Thoracic aorta (tissue), 2 donors: ENCODE data around the gene EEIG1. TPM values are rescaled to one million over a fixed set of nuclear protein-coding genes. Genes with fewer than 3 reads are reported as not detected.

Experiments used
- ATAC-seq: fragments of 150-250 bp; one replicate; pipeline ENCODE4 v1.8.0; 2017; ENCODE audit warnings: low read depth; ENCODE audit not compliant: insufficient number of reproducible peaks, low FRiP score
- DNase-seq: peaks from one replicate; pipeline ENCODE4 v3.0.0-alpha.2; 2020; ENCODE audit warnings: low spot score
- H3K27ac ChIP-seq, 2 donors: fragments of 200-600 bp; sonication (generic); 1 replicate in 1 of 2; 2 replicates in 1 of 2; pipeline ENCODE4 v1.5.1; 2016; ENCODE audit warnings: mild to moderate bottlenecking in 2 of 2, moderate library complexity in 2 of 2
- H3K27me3 ChIP-seq: fragments of 200-600 bp; sonication (generic); replicated peaks from 2 replicates; pipeline ENCODE4 v1.6.0; 2016; ENCODE audit warnings: mild to moderate bottlenecking; ENCODE audit not compliant: insufficient read depth
- H3K36me3 ChIP-seq: fragments of 200-600 bp; sonication (generic); one replicate; pipeline ENCODE4 v1.5.1; 2016
- H3K4me1 ChIP-seq, 2 donors: fragments of 200-600 bp; sonication (generic); 1 replicate in 1 of 2; 2 replicates in 1 of 2; pipeline versions ENCODE4 v1.5.1 to v1.6.0; 2016; ENCODE audit warnings: low read depth in 2 of 2, mild to moderate bottlenecking in 1 of 2; ENCODE audit not compliant: control insufficient read depth in 1 of 2
- H3K4me3 ChIP-seq: fragments of 200-600 bp; sonication (generic); 2 replicates; pipeline ENCODE4 v1.5.1; 2016; ENCODE audit warnings: mild to moderate bottlenecking
- H3K9me3 ChIP-seq: fragments of 200-600 bp; sonication (generic); 2 replicates; pipeline ENCODE4 v1.5.1; 2016
- total RNA-seq, 2 donors: library from RNA; depleted of rRNA; stranded (reverse); fragments of >200 nt; gene quantifications; one replicate each; pipeline versions ENCODE4 v1.1.0 to v1.2.3, GENCODE V29; 2016
- TF ChIP-seq, protein P1 (sequence below): fragments of 200-600 bp; sonication (generic); IDR thresholded peaks from one replicate; pipeline ENCODE4 v1.5.1; 2019; ENCODE audit warnings: antibody characterized with exemption

EEIG1 gene
- total RNA-seq, 2 donors from 2014 or later = 20.4 to 26.5 TPM

DNA sequence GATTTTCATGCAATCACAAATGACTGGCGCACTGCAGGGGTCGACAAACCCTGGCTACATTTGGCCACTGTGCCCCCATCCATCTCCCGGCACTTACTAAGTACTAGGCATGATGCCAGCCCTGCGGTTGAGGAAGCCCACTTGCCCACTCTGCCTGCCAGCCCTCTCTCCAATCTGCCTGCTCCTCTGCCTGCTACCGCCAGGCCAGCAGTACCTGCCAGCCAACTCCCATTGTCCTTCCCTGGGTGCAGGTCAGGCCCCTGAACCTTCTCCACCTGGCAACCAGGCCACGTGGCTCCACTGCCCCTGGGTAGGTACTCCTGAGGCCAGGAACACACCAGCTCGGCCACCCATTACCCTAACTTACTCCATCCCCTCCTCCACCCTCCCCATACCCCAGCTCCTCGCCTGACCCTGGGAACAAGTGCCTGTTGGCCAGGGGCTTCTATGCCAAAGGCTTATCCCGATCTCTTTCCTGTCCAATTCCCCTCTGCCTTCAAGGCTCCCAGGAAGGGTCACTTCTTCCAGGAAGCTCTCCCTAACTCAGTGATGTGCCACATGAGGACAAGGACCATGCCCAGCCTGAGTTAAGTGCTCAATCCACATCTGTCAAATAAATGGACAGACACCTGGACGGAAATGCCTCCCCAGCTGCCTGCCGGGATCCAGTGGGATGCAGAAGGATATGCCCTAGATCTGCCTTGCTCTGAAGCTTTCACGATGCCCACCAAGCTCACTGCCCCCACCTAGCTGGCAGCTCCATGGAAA lies 6.6 kb downstream of the EEIG1 start:
- no peak overlapping the region for H3K4me3 ChIP-seq
- peak overlapping the region; percentile 58 to 76 for H3K27ac ChIP-seq
- peaks cover 79 to 97% of the 10 kb centered on the region in 2 donors for H3K4me1 ChIP-seq
- no peaks in the 10 kb centered on the region for H3K9me3 ChIP-seq
- TF ChIP-seq, protein P1, sequence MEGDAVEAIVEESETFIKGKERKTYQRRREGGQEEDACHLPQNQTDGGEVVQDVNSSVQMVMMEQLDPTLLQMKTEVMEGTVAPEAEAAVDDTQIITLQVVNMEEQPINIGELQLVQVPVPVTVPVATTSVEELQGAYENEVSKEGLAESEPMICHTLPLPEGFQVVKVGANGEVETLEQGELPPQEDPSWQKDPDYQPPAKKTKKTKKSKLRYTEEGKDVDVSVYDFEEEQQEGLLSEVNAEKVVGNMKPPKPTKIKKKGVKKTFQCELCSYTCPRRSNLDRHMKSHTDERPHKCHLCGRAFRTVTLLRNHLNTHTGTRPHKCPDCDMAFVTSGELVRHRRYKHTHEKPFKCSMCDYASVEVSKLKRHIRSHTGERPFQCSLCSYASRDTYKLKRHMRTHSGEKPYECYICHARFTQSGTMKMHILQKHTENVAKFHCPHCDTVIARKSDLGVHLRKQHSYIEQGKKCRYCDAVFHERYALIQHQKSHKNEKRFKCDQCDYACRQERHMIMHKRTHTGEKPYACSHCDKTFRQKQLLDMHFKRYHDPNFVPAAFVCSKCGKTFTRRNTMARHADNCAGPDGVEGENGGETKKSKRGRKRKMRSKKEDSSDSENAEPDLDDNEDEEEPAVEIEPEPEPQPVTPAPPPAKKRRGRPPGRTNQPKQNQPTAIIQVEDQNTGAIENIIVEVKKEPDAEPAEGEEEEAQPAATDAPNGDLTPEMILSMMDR = no peak
- H3K36me3 ChIP-seq = no peaks in the 10 kb centered on the region
- DNase-seq (no peak), ATAC-seq (no peak)
- H3K27me3 ChIP-seq = no peaks in the 10 kb centered on the region

DNA sequence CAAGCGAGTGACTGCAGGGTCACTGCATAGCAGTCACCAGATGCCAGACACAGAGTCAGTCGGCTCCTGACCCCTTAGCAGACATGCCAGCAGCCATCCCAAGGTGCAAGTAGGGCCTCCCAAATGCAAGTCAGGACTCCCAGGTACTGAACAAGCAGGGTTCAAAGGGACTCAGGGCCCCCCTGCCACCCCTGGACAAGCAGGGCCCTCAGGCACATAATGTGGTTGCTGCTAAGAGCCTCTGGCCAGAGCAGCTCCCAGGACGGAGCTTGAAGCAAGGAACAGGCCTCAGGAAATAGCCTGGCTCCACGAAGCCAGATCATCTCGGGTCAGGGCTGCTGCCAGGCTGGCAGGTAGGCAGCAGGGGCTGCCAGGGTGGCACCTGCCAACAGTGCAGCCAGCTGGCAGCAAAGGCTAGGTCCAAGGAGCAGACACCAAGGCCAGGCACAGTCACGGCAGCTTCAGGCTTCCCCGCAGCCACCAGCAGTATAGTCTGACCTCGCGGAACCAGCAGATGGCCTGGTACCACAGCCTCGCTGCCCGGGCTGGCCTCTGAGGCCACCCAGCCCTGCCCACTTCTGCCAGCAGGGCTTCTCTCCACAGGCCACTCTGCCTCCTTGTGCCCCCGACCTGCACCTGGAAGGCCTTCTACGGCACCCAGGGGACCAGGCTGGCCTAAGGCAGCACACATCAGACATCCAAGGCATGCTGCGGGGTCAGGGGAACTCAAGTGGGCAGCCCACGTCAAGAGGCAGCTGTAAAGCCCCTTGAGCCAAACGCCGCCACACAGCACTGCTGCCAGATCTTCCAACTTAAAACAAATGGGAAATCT lies 7.4 kb downstream of the EEIG1 start:
- H3K27me3 ChIP-seq = no peaks in the 10 kb centered on the region
- H3K4me3 ChIP-seq = no peak overlapping the region
- TF ChIP-seq, protein P1 = peak; percentile 30
- H3K36me3 ChIP-seq = no peaks in the 10 kb centered on the region
- DNase-seq (no peak), ATAC-seq (no peak)
- H3K27ac ChIP-seq = peak overlapping the region; percentile 58 to 76
- H3K4me1 ChIP-seq = peaks cover 81 to 97% of the 10 kb centered on the region in 2 donors
- no peaks in the 10 kb centered on the region for H3K9me3 ChIP-seq

- Histone ChIP-seq H3K27me3 (no peaks in the 10 kb centered on the region), H3K27ac (peak overlapping the region; percentile 58 to 76), H3K4me1 (peaks cover 75 to 97% of the 10 kb centered on the region in 2 donors), H3K9me3 (no peaks in the 10 kb centered on the region), H3K36me3 (no peaks in the 10 kb centered on the region), H3K4me3 (no peak overlapping the region)
- TF ChIP-seq, protein P1 = no peak
- ATAC-seq (no peak), DNase-seq (no peak)
These were observed 8.4 kb downstream of the EEIG1 start for GRCh38 chr9:127972236-127972871.

DNA sequence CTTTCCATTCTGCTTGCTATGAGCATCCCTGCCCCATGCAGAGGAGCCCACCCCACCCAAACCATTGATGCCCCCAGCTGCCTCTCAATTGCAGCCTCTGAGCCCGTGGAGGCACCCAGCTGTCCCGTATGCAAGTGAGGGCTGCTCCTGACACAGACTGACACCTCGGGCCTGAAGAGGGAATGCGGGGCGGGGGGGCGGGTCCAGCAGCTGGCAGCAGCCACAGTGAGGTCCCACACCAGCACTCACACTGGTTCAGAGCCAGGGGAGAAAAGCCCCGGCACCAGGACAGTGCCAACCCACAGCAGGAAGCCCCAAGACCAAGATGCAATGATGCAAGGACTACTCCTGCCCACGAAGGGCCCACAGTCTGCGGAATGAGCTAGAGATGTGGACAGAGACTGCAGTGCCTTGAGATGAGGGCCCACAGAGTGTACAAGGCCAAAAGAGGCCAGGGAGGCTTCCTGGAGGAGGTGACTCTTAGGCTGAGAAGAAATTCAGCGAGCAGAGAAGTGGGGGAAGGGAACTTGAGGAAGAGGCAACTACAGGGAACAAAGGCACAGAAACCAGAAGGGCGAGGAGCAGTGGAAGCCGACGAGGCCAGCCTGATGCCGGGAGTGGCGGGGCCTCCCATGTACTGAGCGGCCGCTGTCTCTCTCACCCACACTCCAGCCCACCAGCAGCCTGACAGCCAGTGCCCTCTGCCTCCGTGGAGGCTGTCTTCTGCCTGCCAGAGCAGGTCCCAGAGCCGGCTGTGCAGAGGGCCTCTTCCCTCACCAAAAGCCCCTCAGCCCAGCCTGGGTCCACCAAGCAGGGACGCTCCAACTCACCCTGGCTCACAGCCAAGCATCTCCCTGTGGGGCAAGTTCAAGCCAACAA lies 9.2 kb downstream of the EEIG1 start:
- peaks cover 71 to 97% of the 10 kb centered on the region in 2 donors for H3K4me1 ChIP-seq
- TF ChIP-seq, protein P1 = no peak
- no peak overlapping the region for H3K27ac ChIP-seq
- DNase-seq = no peak
- H3K9me3 ChIP-seq = no peaks in the 10 kb centered on the region
- ATAC-seq = no peak
- no peak overlapping the region for H3K4me3 ChIP-seq
- H3K36me3 ChIP-seq = no peaks in the 10 kb centered on the region
- H3K27me3 ChIP-seq = no peaks in the 10 kb centered on the region
